GM18868 (cell line): ENCODE results near the gene FUT2.
A peak's percentile ranks its signal among the peaks of the same experiment; 100 is the strongest.
"Not testable (repeated sequence)": the region's sequence is repeated elsewhere in the genome, so short reads cannot be mapped to it uniquely, and the experiment has no call there.

Experiments used
- ATAC-seq: cut with Tn5 transposase; IDR thresholded peaks from one replicate; pipeline ENCODE4 v1.9.1; 2021; ENCODE audit warnings: mild to moderate bottlenecking, moderate library complexity; ENCODE audit not compliant: unreplicated experiment

FUT2 gene

GRCh38 chr19:48698046-48698445 is 2.3 kb downstream of the FUT2 start:
- no peak for ATAC-seq

- no peak for ATAC-seq
These were observed 6.9 kb downstream of the FUT2 start for GRCh38 chr19:48702701-48703100.

GRCh38 chr19:48703316-48703715 is 7.5 kb downstream of the FUT2 start:
- no peak for ATAC-seq

- no peak for ATAC-seq
These were observed 9.7 kb downstream of the FUT2 start for GRCh38 chr19:48705431-48705830.

GRCh38 chr19:48708471-48708870 is 12.7 kb downstream of the FUT2 start:
- no peak for ATAC-seq

GRCh38 chr19:48711106-48711662 is 15.4 kb downstream of the FUT2 start:
- no peak for ATAC-seq

GRCh38 chr19:48713041-48713863 is 17.5 kb downstream of the FUT2 start:
- ATAC-seq = no peak

- peak; percentile 84 for ATAC-seq
These were observed 18.3 kb downstream of the FUT2 start for GRCh38 chr19:48713864-48714755.

- no peak for ATAC-seq
These were observed 19.2 kb downstream of the FUT2 start for GRCh38 chr19:48714759-48715675.

GRCh38 chr19:48715681-48716171 is 20.0 kb downstream of the FUT2 start:
- no peak for ATAC-seq

GRCh38 chr19:48716562-48717291 is 21.0 kb downstream of the FUT2 start:
- no peak for ATAC-seq

GRCh38 chr19:48718106-48718505 is 22.3 kb downstream of the FUT2 start:
- ATAC-seq = not testable (repeated sequence)

GRCh38 chr19:48718711-48719231 is 23.0 kb downstream of the FUT2 start:
- no peak for ATAC-seq

GRCh38 chr19:48719263-48720171 is 23.7 kb downstream of the FUT2 start, which contains the start of gene MAMSTR:
MAMSTR (minus strand) TSS chr19:48719725; CDS start chr19:48719031, 694 bp downstream.
- ATAC-seq = no peak

GRCh38 chr19:48720251-48720612 is 24.5 kb downstream of the FUT2 start:
- peak; percentile 6 for ATAC-seq

GRCh38 chr19:48720613-48721296 is 25.0 kb downstream of the FUT2 start:
- ATAC-seq = peak; percentile 79

- ATAC-seq = no peak
These were observed 26.5 kb downstream of the FUT2 start for GRCh38 chr19:48722196-48722708.
